Smooth muscle cell of trachea (primary cell): Measurements from ENCODE around the gene ZNF471. TPM values are rescaled to one million over a fixed set of nuclear protein-coding genes. Genes with fewer than 3 reads are reported as not detected.

Experiments used
- total RNA-seq: library from RNA; depleted of rRNA; stranded (reverse); fragments of >200 nt; gene quantifications from 2 replicates; pipeline ENCODE4 v1.2.1, GENCODE V29; 2014

ZNF471 gene
- total RNA-seq, result 5.0 and 5.7 TPM in 2 replicates

DNA sequence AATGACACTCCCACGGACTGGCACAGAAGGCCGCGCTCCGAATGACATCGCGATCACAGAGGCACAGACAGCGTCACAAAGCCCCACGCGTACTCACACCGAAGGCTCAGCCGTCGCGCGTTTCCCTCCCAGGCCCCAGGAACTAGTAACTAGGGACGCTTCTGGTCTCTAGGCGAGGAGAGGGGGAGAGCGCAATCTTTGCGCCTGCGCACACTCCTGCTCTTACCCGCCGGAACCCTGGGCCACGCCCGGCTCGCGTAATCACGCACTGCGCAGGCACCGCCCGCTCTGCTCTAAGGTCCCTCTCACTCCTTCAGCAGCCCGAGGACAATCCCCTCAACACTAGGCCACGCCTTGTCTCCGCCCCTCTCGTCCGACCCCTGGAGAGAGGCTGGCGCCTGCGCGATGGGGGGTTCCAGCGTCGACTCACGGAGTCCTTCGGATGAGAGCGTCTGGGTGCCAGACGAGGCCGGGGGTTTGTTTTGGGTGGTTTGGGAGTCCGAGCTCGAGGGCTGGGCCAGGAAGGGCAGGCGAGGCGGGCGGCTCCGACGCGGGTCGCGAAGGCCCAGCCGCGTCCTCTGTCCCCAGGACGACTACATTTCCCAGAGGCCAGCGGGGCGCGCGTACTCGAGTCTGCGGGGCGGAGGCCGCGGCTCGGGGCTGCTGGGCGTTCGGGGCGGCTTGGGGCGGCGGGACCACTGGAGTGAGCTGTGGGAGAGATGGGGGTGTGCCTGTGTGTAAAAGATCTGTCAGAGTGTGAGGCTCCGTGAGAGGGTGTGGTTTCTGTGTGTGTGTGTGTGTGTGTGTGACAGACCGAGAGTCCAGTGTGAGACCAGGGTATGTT is at the start of gene ZNF471:
ZNF471 (plus strand) TSS at position 410 of the 844 bp plus-strand sequence. CDS start 3,717 bp downstream, outside the sequence.

DNA sequence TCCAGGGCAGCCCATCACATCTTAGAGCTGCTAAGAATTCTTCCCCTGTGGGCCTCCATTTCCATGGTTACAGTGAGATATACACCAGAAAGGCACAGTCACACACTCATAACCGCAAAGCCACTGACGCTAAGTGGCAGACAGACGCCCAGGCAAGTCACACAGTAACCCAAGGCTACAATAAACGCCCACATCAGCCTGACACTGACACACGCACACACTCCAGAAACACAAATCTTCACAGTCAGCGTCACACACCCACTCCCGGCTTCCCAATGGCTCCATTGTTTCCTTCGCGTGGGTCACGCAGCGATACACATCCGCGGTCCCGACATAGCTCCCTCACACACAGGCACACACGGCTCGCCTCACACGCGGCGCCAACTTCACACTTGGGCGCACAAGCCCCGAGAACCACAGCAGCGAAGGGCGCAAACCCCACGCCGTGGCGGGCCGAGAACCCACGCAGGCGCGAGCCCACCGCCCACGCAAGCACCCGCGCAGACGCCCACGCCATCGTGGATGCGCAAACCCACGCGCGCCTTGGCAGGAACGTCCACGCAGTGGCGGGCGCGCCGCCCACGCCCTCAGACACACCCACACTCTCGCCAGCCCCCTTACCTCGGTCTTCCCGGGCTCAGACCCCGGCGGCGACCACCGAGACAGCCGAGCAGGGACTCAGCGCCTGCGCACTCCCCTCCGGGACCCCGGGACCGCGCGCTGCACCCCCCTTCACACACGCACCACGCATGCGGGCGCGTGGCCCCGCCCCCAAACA is 30.8 kb upstream of the ZNF471 start, which contains the start of gene ZNF667:
ZNF667 (minus strand) TSS at position 695 of the 778 bp plus-strand sequence. CDS start 14,975 bp downstream, outside the sequence.

DNA sequence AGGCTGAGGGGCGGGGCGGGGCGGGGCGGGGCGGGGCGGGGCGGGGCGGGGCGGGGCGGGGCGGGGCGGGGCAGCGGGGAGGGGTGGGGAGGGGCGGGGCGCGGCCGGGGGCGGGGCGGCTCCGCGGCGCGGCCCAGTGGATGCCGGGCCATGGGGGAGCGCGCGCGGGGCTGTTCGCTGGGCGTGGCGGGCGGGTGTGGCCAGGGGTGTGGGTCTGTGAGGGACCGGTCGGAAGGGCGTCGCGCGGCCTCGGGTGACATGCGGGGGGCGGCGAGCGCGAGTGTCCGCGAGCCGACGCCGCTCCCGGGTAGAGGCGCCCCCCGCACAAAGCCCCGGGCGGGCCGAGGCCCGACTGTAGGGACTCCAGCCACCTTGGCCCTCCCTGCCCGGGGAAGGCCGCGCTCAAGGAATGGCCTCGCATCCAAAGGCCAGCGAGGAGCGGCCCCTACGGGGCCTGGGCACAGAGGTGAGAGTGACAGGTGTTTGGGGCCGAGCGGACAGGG is 31.2 kb downstream of the ZNF471 start, which contains the start of gene ZFP28:
ZFP28 (plus strand) TSS at position 188 of the 503 bp plus-strand sequence; CDS start at position 259, 71 bp downstream.

DNA sequence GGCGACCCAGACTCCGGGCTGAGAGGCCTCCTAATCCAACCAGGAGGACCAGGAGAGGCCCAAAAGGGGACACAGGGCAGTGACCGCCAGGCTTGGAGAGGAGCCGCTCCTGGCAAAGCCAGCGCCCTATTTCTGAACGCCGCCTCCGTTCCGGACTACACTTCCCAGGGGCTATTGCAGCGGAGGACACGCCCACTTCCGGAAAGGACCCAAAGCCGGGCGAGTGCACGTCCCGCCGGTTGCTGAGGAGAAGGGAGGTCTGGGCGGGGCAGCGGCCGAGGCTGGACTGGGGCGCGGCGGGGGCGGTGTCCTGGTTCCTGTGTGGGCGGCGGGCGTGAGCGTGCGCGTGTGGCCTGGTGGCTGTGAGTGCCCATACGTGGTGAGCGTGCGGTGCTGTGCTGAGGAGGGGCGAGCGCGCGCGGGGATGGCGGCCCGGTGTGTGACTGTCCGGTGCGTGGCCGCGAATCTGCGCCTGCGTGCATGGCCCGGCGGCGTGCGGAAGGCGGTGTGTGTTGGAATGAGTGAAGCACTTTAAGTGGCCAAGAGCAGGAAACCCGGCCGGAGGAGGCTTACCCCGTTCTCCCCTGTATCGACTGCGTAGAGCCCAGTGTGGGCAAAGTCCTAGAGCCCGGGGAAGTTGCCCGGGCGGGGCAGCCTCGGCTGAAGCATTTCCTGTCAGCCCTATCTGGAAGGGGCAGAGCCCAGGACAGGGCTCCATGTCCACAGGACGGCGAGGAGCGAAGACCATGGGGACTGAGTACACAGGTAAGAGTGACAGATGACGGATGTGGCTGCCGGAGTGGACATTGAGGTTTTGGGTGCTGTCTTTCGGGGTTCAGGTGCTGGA is 59.8 kb downstream of the ZNF471 start, which contains the start of gene ZNF470:
ZNF470 (plus strand) TSS at position 195 of the 847 bp plus-strand sequence. CDS start 2,844 bp downstream, outside the sequence.

Other genes with a start within 250 kb of the ZNF471 start
- not detected in 2 replicates for gene EDDM13, start 235.1 kb upstream of the ZNF471 start, total RNA-seq
- gene ZSCAN5A, start 193.0 kb upstream of the ZNF471 start, total RNA-seq, result 10.5 and 11.2 TPM in 2 replicates
- 2.6 and 3.6 TPM in 2 replicates for gene ZNF582, start 114.3 kb upstream of the ZNF471 start, total RNA-seq
- gene ZNF583, start 103.5 kb upstream of the ZNF471 start, total RNA-seq, result 5.7 and 5.8 TPM in 2 replicates
- gene ZNF667, start 30.5 kb upstream of the ZNF471 start, total RNA-seq, result 3.9 and 7.6 TPM in 2 replicates
- gene ZFP28, start 31.1 kb downstream of the ZNF471 start, total RNA-seq, result 9.9 and 13.1 TPM in 2 replicates
- gene ZNF470, start 59.6 kb downstream of the ZNF471 start, total RNA-seq, result 6.4 and 6.9 TPM in 2 replicates
- 9.4 and 9.5 TPM in 2 replicates for gene ZNF71, start 87.4 kb downstream of the ZNF471 start, total RNA-seq
- 0.33 TPM in 1 of 2 replicates, not detected in the other for gene SMIM17, start 135.3 kb downstream of the ZNF471 start, total RNA-seq
- gene ZNF835, start 163.9 kb downstream of the ZNF471 start, total RNA-seq, result 0.15 and 1.2 TPM in 2 replicates